Limb (tissue), 2 donors: ENCODE results near the gene SLC13A2.
"Not testable (repeated sequence)": the region's sequence is repeated elsewhere in the genome, so short reads cannot be mapped to it uniquely, and the experiment has no call there.

Source experiments
- DNase-seq, 2 donors: peaks; one replicate each; pipeline ENCODE4 v3.0.0-alpha.2; 2016; ENCODE audit errors: extremely low spot score in 2 of 2

The SLC13A2 gene

DNA sequence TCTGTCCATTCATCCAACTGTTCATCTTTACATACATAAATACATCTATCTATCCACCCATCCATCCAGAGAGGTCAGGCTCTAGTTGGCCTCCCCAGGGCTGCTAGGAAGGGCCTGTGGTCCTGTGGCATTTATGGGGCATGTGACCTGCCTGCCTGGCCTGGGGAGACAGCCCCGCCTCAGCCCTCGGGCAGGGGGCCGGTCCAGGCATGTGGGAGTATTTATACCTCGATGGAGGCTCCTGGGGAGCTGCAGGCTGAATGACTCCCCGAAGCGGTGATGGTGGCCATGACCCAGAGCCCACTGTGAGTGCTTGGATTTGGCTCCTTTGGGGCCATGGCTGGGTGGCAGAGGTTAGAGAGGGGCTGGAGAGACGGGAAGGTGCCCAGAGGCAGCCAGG lies 40.0 kb downstream of the SLC13A2 start:
- no peak for DNase-seq

DNA sequence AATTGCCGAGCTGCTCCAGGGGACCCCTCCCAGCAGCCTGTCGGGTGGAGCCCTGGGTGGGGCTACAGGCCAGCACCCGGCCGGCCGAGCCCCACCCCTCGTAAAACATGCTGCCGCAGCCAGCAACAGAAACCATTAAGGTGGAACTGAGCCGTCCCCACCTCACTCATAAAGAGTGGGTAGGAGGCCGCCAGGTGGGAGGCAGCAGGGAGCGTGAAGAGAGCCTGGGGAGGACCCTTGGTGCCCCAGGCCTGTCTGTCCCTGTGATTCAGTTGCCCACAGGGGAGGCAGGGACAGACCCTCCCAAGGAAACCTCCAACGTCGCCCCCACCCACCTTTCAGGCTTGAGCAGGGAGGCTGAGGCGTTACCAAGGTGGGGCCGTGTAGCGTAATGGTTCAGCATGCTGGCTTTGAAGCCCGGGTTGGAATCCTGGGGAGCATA lies 41.1 kb downstream of the SLC13A2 start:
- DNase-seq, result no peak

DNA sequence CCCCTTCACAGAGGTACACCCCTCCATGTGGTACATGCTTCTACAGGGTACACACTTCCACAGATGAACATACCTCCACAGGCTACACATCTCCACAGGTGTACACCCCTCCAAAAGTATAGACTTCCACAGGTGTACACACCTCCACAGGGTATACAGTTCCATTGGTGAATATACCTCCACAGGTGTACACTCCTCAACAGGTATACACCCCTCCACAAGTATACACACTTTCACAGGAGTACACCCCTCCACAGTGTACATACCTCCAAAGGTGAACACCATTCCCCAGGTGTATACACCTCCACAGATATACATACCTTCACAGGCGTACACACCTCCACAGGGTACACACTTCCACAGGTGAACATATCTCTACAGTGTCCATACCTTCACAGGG lies 42.1 kb downstream of the SLC13A2 start:
- DNase-seq, result no peak

DNA sequence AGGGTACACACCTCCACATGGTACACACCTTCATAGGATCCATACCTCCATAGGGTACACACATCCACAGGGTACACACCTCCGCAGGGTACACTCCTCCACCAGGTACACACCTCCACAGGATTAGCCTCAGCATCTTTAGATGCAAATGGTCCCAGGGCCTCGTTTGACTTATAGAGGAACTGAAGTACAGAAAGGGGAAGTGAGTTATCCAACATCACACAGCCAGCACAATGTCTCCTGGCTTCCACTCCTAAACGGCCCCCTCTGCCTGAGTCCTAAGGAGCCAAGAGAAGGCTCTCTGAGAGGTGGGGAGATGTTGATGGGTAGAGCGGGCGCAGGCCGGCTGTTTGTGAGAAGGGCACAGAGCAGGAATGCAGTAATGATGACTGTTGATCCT lies 44.7 kb downstream of the SLC13A2 start:
- DNase-seq, result no peak

DNA sequence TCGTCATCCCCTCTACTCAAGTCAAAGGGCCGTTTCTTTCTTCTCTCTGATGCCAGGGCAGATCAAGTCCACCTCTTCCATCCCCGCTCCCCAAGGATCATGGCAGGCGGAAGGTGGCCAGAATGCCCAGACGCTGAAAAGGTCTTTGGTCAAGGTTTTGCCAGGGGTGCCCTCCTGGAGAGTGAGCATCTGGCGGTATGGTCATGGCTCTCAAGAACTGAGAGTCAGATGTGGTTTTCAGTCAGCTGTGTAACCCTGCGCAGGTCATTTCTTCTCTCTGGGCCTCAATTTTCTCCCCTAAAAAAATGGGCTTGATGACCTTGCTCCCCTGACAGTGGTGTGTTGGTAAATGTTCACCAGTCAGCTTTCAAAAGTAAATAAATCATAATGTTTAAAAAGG lies 45.1 kb downstream of the SLC13A2 start:
- no peak for DNase-seq

DNA sequence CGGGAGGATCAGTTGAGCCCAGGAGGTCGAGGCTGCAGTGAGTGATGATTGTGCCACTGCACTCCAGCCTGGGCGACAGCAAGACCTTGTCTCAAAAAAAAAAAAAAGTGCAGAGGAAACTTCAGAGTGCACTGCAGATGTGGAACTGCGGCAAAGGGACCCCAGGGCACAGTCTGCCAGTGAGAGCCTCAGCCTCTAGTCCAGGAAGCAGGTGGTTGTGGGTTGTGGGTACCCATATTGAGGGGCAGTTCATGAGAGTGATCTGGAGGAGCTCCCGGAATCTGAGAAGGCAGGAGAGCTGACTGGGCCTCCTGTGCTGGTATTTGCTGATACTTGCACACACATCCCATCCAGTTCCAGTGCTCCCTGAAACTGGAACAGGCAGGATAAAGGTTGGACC lies 45.8 kb downstream of the SLC13A2 start:
- no peak for DNase-seq

DNA sequence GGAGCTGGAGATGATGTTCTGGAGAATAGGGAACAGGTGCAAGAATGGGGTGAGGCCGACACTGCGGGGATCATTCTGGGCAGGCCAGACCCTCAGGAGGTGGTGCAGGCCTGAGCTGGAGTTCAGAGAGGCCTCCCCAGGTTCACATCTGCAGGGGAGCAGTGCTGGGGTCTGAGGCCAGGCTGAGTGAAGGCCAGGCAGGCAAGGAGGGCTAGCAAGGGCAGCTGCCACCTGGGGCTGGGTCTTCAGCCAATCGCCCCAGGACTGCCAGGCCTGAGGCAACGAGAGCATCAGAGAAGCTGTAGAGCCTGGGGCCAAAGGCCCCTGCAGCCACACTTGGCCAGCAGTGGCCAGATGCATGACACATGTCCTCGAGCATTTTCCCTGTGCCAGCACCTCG lies 47.2 kb downstream of the SLC13A2 start:
- DNase-seq, result no peak

DNA sequence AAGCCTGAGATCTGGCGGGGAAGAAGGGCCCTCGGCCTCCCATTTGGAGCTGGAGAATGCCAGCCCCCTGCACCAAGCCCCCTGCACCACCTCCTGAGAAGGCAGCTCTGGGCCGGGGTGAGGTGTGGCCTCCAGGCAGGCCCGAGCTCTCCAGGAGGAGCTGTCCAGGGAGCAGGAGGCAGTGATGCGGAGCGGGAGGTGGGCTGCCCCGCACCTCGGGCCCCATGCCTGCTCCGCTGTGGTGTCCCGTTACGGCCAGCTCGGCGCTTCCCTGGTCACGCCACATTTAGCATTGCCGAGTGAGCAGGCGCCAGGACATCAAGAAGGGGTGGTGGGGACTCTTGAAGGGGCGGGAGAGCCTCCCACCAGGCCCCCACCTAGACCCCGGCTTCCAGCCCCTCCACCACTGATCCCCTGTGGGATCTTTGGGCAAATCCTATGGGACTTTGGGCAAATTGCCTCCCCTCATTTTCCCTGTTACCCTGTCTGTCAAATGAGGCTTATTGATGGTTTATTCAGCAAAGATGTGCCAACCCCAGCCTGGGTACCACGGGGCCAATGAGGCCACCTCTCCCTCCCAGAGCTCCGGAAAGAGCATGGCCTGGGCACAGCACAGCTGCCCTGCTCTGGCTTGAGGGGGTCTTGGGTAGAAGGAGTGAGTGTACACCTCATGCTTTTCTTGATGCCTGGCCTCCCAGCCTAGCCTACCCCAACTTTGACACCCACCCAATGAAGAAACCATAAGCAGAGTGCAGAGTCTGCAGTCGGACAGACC lies 48.1 kb downstream of the SLC13A2 start:
- peak in 1 of 2 donors; percentile 48 for DNase-seq

DNA sequence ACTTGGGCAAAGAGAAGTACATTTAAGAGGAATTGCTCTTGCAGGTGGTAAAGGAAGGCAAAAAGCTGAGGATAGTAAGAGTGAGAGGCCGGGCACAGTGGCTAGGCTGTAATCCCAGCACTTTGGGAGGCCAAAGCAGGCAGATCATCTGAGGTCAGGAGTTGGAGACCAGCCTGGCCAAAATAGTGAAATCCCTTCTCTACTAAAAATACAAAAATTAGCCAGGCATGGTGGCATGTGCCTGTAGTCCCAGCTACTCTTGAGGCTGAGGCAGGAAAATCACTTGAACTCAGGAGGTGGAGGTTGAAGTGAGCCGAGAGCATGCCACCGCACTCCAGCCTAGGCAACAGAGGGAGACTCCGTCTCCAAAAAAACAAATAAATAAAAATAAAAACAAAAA lies 48.8 kb downstream of the SLC13A2 start:
- not testable (repeated sequence) for DNase-seq

DNA sequence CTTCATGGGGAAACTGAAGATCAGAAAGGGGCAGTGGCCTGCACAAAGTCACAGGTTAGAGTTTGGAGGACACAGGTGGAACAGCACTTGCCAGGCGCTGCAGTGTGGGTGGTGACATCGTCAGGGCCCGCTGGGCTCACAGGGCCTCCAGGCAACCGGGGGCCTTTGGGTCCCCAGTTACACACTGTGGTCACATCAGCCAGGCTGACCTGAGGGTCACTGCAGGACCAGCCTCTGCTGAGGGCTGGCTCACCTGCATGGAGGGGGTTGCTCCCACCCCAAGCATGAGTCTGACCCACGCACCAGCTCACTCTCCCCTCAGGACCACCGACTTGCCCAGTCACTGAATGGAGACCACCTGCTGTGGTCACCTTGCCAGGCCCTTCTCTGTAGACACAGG lies 49.7 kb downstream of the SLC13A2 start:
- DNase-seq, result no peak

DNA sequence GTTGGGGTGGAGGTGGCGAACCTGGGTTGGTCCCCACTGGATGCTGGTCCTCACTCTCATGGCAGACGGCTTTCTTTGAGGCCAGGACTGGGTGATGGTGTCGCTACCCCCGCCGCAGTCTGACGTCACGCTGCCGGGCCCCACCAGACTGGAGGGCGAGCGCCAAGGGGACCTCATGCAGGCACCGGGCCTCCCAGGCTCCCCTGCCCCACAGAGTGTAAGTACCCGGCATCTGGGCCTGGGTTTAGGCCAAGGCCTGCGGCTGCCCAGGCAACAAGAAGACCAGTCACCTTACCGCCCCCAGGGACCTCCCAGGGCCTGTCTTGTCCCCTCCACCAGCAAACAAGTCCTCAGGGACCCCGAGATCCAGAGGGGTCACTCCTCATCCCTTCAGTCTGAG lies 50.4 kb downstream of the SLC13A2 start:
- DNase-seq, result no peak

DNA sequence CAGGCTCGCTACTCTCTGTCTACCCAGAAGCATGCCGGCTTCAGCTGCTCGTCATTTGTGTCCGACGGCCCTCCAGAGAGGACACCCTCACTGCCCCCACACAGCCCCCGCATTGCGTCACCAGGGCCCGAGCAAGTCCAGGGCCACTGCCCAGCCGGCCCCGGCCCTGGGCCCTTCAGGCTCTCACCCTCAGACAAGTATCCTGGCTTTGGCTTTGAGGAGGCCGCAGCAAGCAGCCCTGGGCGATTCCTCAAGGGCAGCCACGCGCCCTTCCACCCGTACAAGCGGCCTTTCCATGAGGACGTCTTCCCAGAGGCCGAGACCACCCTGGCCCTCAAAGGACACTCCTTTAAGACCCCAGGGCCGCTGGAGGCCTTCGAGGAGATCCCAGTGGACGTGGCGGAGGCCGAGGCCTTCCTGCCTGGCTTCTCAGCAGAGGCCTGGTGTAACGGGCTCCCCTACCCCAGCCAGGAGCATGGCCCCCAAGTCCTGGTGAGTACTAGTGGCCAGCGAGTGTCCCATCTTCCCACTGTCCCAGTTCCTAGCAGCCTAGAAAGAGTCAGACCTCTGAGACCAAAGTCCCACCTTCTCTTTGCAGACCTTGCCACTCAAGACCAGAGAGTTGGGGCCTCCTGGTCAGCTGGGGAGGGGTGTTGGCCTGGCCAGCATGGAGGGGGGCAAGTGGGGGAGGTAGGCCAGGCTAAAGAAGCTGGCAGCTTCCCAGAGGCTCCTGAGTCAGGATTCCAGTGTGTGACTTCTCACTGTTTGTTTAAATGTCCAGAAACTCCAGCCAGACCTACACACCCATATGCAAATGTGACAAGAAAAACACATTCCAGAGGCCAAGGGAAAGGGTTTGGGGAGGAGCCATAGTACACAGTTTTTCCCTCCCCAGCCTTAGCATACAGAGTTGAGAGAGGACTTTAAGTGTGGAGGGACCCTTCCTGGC lies 51.3 kb downstream of the SLC13A2 start:
- DNase-seq, result peak in 1 of 2 donors; percentile 27

DNA sequence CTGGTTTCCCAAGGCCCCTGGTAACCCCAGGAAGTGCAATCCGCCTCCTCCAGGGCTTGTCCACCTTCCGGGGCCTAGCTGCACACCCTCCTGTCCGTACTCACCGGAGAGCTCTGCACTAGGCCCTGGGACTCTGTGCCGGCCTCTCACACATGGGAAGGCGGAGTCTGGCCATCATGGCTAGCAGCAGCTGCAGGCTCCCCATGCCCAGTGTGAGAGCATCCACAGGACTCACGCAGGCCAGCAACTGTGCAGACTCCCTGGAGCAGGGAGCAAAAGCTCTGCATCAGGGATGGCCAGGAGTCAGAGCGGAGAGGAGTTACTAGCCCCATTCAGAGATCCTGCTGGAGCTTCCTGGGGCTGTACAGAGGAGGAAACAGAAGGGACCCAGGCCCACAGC lies 52.9 kb downstream of the SLC13A2 start:
- DNase-seq, result no peak

DNA sequence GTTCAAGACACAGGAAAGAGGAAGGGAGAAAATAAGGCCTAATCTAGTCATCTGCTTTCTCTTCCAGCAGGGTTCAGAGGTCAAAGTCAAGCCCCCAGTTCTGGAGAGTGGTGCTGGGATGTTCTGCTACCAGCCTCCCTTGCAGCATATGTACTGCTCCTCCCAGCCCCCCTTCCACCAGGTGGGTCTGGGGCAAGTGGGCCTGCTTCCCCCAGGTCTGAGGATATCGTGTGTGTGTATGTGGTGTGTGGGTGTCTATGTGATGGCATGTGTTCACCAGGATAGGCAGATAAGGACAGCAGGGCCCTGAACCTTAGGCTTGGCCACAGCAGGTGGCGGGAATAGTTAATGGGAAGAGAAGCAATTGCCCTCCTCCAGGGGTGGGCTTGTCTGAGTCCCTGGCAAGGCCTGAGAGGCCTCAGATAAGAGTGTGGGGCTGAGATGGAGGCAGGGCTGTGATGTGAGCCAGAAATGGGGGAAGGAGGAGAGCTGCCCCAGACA lies 53.8 kb downstream of the SLC13A2 start:
- DNase-seq, result no peak

DNA sequence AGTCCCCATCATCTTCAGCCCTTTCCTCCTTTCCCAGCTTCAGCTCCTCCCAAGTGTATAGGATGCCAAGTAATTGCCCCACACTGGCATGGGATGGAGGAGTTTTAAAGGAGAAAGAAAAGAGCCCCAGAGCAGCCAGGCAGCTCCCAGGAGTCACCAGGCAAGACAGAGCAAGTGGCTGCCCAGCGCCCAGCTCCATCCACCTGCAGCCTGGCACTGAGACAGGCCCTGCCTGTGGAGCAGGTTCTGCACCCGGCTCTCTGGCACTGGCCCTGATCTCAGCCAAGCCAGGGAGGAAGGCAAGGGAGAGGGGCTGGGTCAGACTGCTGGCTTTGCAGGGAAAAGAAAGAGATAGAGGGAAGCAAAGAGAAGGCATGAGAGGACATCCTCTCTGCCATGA lies 54.4 kb downstream of the SLC13A2 start:
- DNase-seq, result no peak

DNA sequence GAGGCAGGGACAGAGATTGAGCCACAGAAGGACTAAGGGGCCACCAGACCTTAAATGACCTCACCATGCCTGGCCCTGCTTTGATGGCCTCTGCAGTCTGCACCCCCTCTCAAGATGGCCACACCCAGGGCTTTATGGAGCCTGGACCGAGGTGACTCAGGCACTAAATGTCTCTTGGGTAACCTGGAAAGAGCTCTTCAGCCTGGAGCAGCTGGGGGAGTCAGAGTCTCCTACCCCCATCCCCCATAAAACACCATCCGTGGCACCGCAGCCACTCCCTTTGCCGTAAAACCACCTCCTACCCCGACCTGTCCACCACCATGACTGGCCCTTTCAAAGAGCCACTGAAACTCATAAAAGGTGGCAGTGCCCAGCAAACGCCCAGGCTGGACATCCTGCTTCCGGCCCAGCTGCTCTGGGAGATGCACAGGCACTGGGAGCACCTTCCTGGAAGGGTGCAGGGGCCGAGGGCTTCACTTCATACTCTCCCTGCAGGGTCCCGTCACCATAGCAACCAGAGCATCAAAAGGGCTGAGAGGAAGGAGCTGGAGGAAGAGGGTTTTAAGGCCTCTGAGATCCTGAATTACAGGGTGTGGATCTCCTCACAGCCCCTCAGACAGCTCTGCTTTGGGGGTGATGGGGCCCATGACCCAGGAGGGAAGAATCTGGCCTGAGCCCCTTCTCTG lies 55.0 kb downstream of the SLC13A2 start:
- DNase-seq, result no peak

DNA sequence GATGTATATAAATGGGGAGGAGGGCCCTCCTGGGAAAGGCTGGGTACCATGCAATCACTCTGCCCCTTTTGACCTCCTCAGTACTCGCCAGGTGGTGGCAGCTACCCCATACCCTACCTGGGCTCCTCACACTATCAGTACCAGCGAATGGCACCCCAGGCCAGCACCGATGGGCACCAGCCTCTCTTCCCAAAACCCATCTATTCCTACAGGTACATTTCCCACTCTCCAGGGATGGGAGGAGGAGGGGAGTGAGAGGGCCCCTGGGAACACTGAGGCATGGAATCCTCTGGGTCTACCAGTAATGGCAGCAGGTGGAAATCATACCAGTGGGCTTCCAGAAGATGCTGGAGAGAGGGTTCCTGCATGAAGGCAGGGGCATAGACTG lies 55.6 kb downstream of the SLC13A2 start:
- DNase-seq, result no peak

DNA sequence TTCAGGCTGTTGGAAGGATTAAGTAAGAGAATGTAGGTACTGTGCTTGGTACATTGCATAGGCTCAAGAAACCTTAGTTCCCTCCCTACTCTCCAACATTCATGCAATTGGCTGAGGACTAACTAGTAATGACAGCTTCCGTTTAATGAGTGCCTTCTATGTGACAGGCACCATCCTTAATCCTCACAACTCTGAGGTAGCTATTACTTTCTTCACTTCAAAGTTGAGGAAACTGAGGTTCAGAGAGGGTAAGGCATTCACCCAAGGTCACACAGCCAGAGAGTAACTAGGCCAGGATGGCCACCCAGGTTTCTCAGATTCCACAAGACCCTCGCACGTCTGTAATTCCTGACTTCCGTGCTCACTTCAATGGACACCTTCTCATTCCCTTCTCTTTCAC lies 56.8 kb downstream of the SLC13A2 start:
- DNase-seq, result no peak

DNA sequence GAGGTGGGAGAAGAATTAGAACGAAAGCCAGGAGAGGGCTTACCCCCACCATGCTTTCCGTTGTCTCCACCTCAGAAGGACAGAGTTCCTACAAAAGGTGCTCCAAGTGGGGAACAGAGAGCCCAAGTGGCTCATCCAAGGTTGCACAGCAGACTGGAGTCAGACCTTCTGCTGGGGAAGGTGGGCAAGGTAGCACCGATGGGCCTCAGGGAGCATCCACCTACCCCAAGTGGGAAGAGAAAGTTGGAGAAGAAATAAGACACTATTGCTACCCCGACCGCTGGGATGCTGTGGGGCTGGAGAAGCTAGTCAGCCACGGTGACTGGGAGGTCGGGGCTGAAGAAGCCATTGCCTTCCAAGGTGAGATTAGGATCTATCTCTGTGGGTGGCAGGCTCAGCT lies 57.5 kb downstream of the SLC13A2 start:
- DNase-seq, result no peak

DNA sequence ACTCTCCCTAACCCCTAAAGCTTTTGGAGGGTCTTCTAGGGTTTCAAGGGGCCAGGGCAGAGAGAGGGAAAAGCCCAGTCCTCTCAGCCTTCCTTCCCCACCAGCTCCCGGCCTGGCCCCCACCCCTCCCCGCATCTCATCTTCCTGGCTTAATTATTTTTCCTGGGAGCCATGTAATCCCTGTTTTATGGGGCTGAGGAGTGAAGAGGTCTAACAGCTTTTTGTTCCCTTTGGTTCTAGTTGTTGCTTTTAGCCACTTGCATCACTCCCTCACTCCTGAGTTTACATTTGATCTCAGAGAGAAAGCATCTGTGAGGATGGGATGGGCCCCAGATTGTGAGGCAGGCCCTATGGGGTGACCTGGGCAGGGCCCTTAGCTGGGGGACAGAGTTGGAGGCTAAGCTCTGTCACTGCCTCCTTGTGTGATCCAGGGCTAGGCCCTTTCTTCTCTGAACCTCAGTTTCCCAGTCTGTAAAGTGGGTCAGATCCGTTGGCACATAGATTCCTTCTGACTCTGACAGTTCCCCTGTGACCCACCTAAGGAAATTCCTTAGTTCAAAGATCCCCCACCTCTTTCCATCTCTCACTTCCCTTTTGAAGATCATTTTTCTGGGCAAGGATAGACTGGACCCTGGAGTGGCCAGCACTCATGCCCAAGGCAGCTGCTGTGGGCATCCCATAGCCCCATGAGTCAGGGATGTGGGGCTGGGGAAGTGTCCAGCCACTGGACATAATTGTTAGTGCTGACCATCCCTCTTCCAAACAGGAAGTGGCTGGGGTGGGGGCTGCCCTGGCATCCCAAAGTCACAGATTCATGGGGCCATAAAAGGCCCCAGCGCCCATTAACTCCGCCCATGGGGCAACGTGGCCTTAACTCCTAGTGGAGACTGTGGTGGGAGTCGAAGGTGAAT lies 58.9 kb downstream of the SLC13A2 start:
- DNase-seq, result no peak
